H1 (cell line): ENCODE results near the gene AP2A1. TPM values are rescaled to one million over a fixed set of nuclear protein-coding genes. Genes with fewer than 3 reads are reported as not detected.

Experiments used
- HDAC6 ChIP-seq: IDR thresholded peaks from one replicate; pipeline ENCODE4 v1.7.1; 2012; ENCODE audit warnings: low read depth, mild to moderate bottlenecking, inconsistent platforms, low read length, moderate library complexity
- polyA plus RNA-seq, 7 experiments: library from polyadenylated mRNA; depleted of rRNA in 3 of 7; stranded (reverse) in 5 of 7; unstranded in 2 of 7; fragments of >200 nt in 5 of 7; fragments of 200-250 nt in 2 of 7; gene quantifications; 1 replicate in 5 of 7; 2 replicates in 1 of 7; 4 replicates in 1 of 7; pipeline versions ENCODE4 v1.2.1 to v1.2.3, GENCODE V29; 2011 to 2013; ENCODE audit warnings: missing spikeins in 2 of 7, mixed read lengths in 2 of 7
- total RNA-seq: library from RNA; stranded (reverse); fragmentation: NEBNext Ultra II Directional; extraction: Animal tissue kit (Norgen Biotek cat#: 25700); gene quantifications from 2 replicates; pipeline ENCODE4 v1.2.1, GENCODE V29; 2021

Gene AP2A1
- total and polyA plus RNA-seq, 2 of the 8 experiments (the other 6 are each of a cell fraction or from before 2014, with no cell fraction given), result 105 to 106 TPM

DNA sequence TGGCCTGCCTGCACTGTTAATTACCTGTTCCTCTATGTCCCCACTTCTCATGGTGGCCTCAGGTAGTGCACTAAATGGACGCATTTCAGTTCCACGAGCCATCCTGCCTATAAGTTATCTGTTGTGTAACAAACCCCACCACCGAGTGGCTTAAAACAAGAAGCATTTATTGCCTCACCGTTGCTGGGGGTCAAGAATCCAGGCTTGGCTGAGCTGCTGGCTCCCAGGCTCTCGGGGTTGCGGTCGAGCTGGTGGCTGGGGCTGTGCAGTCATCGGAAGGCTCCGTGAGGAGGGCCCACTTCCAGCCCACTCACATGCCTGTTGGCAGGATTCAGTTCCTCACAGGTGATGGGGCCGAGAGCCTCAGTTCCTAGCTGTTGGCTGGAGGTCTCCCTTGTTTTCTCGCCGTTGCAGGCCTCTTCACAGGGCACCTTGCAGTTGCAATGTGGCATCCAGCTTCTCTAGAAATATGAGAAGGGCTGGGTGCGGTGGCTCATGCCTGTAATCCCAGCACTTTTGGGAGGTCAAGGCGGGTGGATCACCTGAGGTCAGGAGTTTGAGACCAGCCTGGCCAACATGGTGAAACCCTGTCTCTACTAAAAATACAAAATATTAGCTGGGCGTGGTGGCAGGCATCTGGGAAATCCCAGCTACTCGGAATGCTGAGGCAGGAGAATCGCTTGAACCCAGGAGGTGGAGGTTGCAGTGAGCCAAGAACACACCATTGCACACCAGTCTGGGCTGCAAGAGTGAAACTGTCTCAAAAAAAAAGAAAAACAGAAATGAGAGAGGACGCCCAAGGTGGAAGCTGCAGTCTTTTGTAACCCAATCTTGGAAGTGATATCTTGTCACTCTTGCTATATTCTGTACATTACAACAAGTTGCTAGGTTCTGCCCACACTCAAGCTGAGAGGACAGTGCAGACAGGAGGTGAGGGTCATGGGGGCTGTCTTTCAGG is 77.6 kb downstream of the AP2A1 start (continued):
- no peak for TF ChIP-seq HDAC6
- TF ChIP-seq, all 59 proteins: peak for 0
